GM21447 (cell line): ENCODE measurements around the gene UBR4.

Experiments
- ATAC-seq: cut with Tn5 transposase; IDR thresholded peaks from one replicate; pipeline ENCODE4 v1.9.1; 2021; ENCODE audit not compliant: unreplicated experiment

The UBR4 gene

GRCh38 chr1:19038732-19039131 lies 171.3 kb downstream of the UBR4 start:
- no peak for ATAC-seq

- no peak for ATAC-seq
These were observed 172.0 kb downstream of the UBR4 start for GRCh38 chr1:19038096-19038495.

GRCh38 chr1:19037659-19038058 lies 172.4 kb downstream of the UBR4 start:
- no peak for ATAC-seq

GRCh38 chr1:19036813-19037605 lies 173.1 kb downstream of the UBR4 start:
- no peak for ATAC-seq

GRCh38 chr1:19036041-19036812 lies 173.8 kb downstream of the UBR4 start:
- ATAC-seq: no peak

- ATAC-seq: no peak
These were observed 174.6 kb downstream of the UBR4 start for GRCh38 chr1:19035377-19036040.

GRCh38 chr1:19034721-19035120 lies 175.3 kb downstream of the UBR4 start:
- ATAC-seq: no peak

GRCh38 chr1:19033926-19034680 lies 176.0 kb downstream of the UBR4 start:
- ATAC-seq: no peak

- no peak for ATAC-seq
These were observed 176.6 kb downstream of the UBR4 start for GRCh38 chr1:19033515-19033839.

GRCh38 chr1:19032701-19033514 lies 177.2 kb downstream of the UBR4 start:
- ATAC-seq: no peak

- no peak for ATAC-seq
These were observed 177.7 kb downstream of the UBR4 start for GRCh38 chr1:19032413-19032695.

- no peak for ATAC-seq
These were observed 180.6 kb downstream of the UBR4 start for GRCh38 chr1:19029191-19030085.

GRCh38 chr1:19028546-19029129 lies 181.4 kb downstream of the UBR4 start:
- ATAC-seq: no peak

- ATAC-seq: no peak
These were observed 182.0 kb downstream of the UBR4 start for GRCh38 chr1:19028110-19028509.
